Hematopoietic multipotent progenitor cell treated with erythropoietin and hydrocortisone succinate and interleukin-3 and kit ligand, for 6 days (in vitro differentiated cells): ENCODE data around the gene BTG2.

ENCODE experiments used
- DNase-seq: peaks from one replicate; pipeline ENCODE4 v3.0.0-alpha.2; 2015

Gene BTG2

GRCh38 chr1:203276916-203277545 lies 28.3 kb upstream of the BTG2 start:
- no peak for DNase-seq

- no peak for DNase-seq
Measured at GRCh38 chr1:203278082-203278884, 27.0 kb upstream of the BTG2 start.

GRCh38 chr1:203278885-203279406 lies 26.4 kb upstream of the BTG2 start:
- DNase-seq = no peak

GRCh38 chr1:203280061-203280460 lies 25.3 kb upstream of the BTG2 start:
- peak; percentile 1 for DNase-seq

GRCh38 chr1:203281033-203281432 lies 24.3 kb upstream of the BTG2 start:
- DNase-seq = no peak

GRCh38 chr1:203281851-203282661 lies 23.3 kb upstream of the BTG2 start:
- DNase-seq = no peak

GRCh38 chr1:203282720-203283542 lies 22.4 kb upstream of the BTG2 start:
- DNase-seq = no peak

GRCh38 chr1:203283597-203283996 lies 21.7 kb upstream of the BTG2 start:
- no peak for DNase-seq

- no peak for DNase-seq
Measured at GRCh38 chr1:203284411-203285123, 20.8 kb upstream of the BTG2 start.

- DNase-seq = no peak
Measured at GRCh38 chr1:203286161-203286984, 18.9 kb upstream of the BTG2 start.

GRCh38 chr1:203287109-203287893 lies 18.0 kb upstream of the BTG2 start:
- DNase-seq = peak; percentile 85

- no peak for DNase-seq
Measured at GRCh38 chr1:203287898-203288297, 17.4 kb upstream of the BTG2 start.

- no peak for DNase-seq
Measured at GRCh38 chr1:203288400-203288799, 16.9 kb upstream of the BTG2 start.

GRCh38 chr1:203289281-203289981 lies 15.9 kb upstream of the BTG2 start:
- peak; percentile 64 for DNase-seq

GRCh38 chr1:203289982-203290260 lies 15.4 kb upstream of the BTG2 start:
- DNase-seq = no peak

GRCh38 chr1:203290261-203291089 lies 14.8 kb upstream of the BTG2 start:
- DNase-seq = peak; percentile 81

GRCh38 chr1:203291201-203292096 lies 13.9 kb upstream of the BTG2 start:
- DNase-seq = no peak

GRCh38 chr1:203295796-203296195 lies 9.5 kb upstream of the BTG2 start:
- DNase-seq = no peak
